GM04504 (cell line): ENCODE results near the gene P2RY8.
"Not testable (repeated sequence)": the region's sequence is repeated elsewhere in the genome, so short reads cannot be mapped to it uniquely, and the experiment has no call there.

Source experiments
- DNase-seq: peaks from one replicate; pipeline ENCODE4 v3.0.0-alpha.2; 2012; ENCODE audit warnings: low read depth

The P2RY8 gene

DNA sequence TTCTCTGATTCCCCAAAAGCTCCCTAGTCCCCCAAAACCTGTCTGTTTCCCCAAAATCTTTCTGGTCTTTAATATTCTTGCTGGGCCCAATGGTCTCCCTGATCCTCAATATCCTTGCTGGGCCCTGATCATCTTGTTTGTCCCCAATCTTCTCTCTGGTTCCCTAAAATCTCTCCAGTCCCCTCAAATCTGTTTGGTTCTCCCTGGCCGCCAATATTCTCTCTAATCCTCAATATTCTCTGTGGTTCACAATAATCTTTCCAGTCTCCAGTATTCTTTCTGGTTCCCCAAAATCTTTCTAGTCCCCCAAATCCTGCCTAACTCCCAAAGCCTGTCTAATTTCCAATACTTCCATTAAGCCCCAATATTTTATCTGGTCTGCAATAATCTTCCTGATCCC, 18.5 kb downstream of the P2RY8 start:
- no peak for DNase-seq

DNA sequence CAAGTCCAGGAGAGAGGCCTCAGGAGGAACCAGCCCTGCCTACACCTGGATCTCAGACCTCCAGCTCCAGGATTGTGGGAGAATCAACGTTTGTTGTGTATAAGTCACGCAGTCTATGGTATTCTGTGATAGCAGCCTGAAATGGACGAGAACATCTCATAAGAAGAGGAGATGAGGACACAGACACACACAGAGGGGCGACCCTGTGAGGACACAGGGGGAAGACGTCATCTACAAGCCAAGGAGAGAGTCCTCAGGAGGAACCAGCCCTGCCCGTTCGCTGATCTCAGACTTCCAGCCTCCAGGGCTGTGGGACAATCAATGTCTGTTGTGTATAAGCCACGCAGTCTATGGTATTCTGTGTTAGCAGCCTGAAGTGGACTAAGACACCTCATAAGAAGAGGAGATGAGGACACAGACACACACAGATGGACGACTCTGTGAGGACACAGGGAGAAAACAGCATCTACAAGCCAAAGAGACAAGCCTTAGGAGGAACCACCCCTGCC, 20.3 kb downstream of the P2RY8 start:
- no peak for DNase-seq

DNA sequence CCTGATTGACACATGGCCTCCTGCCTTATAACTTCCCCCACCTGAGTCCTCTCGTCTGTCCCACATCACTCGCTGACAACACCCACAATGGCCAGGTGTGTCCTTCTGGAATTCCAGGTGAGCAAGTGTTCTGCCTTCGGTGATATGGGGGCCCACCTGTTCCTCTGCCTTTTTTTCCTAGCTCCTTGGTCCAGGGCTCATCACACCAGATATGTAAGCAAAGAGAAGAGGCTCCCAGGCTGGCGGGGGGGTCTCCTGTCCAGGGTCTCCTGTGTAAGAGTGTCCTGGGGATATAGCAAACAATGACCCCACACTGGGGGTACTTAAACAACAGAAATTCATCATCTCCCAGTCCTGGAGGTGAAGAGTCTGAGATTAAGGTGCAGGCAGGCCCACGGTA, 25.2 kb downstream of the P2RY8 start:
- DNase-seq, result no peak

DNA sequence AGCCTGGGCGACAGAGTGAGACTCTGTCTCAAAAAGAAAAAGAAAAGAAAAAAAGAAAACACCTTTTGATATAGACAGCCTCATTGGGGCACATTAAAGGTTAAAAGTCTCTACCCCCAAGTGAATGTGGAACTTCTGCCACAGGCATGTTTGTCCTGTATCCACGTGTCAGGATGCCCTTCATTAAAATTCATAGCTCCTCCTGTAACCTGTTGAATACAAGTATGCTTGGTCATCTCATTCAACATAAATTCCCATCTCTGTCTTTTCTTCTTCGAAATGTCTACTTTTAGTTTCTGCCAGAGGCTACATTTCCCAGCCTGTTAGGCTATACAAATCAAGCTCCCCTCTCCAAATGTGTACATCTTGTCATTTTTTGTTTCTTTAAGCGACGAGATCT, 25.8 kb downstream of the P2RY8 start:
- no peak for DNase-seq

DNA sequence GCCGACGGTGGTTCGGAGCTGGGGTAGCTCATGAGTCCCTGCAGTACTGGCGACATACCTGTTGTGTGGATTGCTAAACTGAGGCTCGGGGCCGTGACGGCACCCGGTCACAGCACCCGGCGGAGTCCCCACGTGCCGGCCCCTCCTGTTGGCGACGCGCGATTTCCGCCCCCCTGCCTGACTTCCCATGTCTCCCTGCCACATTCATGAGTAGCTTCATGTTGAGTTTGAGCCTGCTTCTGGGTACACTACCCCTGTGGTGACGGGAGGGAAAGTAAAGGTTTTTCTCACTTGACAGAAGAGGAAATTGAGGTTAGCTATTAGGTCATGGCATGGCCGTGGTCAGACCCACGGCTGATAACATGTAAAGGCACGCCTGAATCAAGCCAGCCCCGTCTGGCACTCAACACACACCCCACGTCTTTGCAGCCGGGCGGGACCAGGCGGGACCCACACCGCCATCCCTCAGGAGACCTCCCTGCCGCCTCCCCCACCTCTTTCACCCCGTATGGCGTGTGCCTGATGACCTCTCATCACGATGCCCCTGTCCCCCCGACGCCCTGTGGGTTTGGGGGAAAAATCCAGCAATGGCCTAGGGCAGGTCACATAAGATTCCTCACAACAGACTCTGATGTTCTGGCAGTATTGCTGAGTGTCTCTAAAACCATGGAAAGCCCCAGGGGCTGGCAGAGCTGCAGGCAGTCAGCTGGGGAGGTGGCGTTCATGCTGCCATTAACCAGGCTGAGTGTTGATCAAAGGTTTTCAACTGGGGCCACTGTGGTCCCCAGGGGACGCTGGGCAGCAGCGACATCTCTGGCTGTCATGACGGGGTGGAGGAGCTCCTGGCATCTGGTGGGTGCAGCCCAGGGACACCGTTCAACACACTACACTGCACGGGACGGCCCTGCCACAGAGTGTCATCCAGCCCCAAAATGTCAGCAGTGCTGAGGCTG, 29.2 kb downstream of the P2RY8 start:
- no peak for DNase-seq

DNA sequence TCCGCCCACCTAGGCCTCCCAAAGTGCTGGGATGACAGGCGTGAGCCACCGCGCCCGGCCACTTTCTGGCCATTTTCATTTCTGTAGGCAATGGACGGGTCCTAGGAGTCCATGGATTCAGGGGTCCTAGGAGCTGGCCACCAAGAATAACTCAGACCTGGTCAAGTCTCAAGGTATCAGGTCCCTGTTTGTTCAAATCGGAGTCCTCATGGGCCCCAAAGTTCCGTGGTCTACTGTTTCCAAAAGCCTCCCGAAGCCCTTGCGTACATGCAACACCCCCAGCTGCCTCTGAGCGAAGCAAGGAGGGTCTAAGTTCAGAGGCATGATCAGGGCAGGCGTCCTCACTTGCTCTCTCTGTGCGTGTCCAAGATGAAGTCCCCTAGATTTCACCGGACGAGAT, 30.1 kb downstream of the P2RY8 start:
- no peak for DNase-seq

DNA sequence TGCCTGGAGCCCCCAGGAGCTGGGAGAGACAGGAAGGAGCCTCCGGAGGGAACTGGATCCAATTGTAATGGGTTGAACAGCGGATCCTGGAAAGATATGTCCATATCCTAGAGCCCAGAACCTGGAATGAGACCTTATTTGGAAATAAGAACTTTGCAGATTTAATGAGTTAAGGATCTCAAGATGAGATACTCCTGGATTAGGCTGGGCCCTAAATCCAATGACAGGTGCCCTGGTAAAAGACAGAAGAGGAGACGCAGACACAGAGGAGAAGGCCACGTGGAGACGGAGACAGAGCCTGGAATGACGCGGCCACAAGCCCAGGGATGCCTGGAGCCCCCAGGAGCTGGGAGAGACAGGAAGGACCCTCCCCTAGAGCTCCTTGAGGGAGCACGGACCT, 34.1 kb downstream of the P2RY8 start:
- no peak for DNase-seq

DNA sequence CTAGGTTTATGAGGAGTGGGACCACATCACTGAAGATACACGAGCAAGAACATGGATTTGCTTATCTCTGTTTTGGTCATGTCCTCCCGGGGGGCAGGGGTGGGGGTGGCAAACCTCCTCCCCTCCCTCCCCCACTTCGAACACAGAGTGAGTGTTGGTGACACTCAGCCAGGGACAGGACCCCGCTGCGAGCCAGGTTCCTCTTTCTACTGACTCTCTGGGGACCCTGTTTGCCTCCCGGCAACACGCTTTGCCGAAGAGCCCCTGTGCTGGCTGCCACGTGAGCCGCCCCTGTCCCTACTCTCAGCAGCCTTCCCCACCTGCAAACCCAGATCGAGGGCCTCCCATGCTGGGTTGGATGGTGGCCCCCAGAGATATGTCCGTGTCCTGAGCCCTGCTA, 34.7 kb downstream of the P2RY8 start:
- no peak for DNase-seq

DNA sequence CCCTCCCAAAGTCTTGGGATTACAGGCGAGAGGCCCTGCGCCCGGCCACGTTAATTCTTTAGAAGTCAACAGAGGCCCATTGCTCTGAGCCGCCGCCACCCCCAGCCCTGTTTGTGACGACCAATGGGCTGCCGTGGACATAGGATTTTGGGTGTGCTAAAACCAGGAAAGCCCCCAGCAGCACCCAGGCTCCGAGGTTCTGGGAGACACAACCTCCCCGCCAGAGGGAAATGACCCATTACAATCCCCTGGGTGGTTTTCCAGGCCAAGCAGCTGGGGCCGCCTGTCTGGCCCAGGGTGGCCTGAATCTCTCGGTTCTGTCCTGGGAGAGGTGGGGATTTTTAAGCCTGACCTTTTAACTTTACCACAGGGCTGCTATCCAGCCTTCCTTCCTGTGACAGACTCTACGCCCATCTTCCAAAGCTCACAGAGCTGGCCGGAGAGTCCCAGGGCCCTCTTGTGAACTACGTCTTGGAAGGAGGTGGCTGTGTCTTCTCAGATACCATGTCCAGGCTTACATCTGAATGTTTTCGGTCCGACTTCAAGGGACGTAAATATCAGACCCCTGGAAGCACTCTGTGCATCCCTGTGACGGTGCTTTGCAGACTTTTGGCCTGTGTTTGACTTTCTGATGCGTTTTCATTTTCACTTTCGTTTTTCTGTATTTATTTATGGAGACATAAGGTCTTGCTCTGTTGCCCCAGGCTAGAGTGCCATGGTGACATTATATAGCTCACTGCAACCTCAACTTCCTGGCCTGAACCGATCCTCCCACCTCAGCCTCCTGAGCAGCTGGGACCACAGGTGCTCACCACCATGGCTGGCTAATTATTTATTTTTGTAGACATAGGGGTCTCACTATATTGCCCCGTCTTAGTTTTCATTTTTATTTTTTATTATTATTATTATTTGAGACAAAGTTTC, 36.0 kb downstream of the P2RY8 start:
- DNase-seq, result no peak

DNA sequence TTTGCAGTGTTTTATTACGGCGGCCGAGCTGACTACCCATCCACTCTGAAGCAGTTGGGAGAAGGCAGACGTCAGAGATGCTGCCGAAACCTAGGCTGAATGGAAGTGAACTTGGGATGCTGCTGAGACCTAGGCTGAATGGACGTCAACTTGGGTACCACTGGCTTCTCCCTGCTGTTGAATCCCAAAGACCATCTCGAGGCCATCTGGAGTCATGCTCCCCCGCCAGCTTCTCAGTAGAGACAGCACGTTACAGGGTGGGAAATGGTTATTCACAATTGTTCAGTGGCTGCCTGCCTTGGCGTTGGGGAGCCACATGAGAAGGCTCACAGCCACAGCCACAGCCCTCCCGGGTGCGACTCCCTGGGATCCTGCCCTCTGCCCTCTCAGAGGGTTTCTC, 40.9 kb downstream of the P2RY8 start:
- DNase-seq, result no peak

DNA sequence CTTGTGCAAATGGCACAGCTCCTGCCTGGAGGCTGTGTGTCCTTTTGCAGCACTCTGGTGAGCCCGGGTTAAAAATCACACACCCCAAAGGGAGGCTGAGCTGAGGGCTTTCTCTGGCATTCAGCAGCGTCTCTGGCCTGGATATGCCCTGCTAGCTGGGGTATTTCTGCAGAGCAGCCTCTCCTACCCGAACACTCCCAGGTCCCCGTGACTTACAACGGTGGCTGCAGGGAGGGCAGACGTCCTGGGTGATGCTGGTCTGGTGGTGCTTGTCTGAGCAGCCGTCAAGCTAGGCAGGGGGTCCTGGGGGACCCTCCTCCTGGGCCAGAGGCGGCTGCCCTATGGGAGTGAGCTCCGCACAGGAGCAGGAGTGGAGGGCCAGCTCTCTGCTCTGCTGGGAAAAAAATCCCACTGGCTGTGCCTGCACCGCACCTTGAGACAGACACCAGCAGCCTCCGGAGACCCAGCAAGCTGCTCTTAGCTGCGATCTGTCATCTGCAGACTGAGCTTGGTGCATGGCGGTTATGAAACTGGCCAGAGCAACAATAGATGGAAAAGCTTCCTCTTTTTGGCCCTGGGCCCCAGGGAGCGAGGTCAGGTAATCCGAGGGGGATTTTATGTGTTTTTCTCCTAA, 43.0 kb downstream of the P2RY8 start:
- no peak for DNase-seq

DNA sequence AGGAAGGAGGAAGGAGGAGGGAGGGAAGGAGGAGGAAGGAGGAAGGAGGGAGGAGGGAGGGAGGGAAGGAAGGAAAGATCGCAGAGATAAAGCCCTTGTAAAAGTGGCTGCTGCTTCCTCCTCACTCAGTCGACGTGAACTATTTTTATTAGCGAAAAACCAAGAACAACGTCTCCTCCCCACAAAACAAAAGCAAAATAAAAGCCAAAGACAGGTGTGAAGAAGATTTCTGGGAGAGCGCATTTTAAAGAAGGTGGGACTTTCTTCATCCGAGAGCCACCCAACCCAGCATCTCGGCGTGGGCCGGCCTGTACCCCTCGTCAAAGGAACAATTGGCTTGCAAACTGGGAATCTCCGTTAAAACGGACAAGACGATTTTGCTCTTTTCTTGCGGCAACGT, 43.6 kb downstream of the P2RY8 start:
- no peak for DNase-seq

DNA sequence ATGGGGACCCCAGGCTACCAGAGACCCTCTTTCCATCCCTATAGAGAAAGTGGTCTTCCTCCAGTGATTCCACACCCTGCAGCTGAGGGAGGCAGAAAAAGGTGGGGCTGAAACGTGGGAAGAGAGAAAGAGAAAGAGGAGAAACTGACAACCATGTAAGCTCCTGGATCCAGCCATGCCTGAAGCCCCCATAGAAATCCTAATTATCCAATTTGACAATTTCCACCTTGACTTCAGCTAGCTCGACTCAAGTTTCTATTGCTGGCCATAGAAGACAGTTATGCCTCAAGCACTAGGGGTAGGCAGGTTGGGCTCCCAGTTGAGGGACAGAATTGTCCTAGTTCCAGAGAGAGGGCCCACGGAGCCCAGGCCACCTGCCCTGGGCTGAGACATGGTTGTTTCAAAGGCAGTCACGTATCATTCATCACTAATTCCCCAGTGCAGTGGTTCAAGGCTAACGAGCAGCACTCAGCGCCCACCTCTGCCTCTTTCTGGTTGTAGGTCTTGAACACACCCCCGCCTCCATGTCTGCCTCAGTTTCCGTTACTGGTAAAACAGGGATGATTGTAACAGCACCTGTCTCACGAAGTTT, 44.5 kb downstream of the P2RY8 start:
- no peak for DNase-seq

DNA sequence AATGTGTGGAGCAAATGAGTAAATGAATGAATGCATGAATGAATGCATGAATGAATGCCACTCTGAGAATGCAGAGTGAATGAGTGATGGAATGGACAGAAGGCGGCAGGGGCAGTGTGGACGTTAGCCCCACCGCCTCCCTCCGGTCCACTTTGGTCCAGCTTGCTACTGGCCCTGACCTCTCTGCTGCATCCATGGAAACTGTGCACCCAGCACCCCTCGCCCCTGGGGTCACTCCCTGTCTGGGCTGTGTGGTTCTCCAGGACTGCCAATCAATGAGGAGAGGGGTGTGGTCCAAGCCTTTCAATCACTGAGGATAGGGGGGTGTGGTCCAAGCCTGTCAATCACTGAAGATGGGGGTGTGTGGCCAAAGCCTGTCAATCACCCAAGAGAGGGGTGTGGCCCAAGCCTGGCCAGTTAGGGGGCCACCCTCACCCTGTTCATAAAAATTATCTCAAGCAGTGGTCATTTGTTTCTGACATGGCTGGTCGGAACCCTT, 45.1 kb downstream of the P2RY8 start:
- DNase-seq, result no peak

DNA sequence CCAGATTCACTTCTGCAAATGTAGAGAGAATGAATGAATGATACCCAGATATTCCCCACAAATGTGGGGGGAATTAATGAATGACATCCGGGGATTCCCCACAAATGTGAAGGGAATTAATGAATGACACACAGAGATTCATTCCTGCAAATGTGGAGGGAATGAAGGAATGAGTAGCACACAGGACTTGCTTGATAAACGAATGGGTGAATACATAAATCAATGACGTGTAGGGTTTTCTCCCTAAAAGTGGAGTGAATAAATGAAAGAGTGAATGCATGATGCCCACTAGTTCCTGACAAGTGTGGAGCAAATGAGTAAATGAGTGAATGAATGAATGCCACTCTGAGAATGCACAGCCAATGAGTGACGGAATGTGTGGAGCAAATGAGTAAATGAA, 45.7 kb downstream of the P2RY8 start:
- not testable (repeated sequence) for DNase-seq

DNA sequence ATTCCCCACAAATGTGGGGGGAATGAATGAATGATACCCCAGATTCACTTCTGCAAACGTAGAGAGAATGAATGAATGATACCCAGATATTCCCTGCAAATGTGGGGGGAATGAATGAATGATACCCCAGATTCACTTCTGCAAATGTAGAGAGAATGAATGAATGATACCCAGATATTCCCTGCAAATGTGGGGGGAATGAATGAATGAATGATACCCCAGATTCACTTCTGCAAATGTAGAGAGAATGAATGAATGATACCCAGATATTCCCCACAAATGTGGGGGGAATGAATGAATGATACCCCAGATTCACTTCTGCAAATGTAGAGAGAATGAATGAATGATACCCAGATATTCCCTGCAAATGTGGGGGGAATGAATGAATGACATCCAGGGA, 46.3 kb downstream of the P2RY8 start:
- DNase-seq, result not testable (repeated sequence)

DNA sequence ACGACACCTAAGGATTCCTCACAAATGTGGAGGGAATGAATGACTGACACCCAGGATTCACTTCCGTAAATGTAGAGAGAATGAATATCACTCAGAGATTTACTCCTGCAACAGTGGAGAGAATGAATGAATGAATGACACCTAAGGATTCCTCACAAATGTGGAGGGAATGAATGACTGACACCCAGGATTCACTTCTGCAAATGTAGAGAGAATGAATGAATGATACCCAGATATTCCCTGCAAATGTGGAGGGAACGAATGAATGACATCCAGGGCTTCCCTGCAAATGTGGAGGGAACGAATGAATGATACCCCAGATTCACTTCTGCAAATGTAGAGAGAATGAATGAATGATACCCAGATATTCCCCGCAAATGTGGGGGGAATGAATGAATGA, 47.6 kb downstream of the P2RY8 start:
- not testable (repeated sequence) for DNase-seq

DNA sequence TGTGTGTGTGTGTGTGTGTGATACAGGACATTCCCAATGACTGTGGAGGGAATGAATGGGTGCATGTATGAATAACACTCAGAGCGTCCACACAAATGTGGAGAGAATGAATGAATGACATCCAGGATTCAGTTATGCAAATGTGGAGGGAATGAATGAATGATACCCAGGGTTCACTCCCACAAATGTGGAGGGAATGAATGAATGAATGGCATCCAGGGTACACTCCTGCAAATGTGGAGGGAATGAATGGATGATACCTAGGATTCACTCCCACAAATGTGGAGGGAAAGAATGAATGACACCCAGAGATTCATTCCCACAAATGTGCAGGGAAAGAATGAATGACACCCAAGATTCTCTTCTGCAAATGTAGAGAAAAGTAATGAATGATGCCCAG, 48.2 kb downstream of the P2RY8 start:
- DNase-seq, result no peak

DNA sequence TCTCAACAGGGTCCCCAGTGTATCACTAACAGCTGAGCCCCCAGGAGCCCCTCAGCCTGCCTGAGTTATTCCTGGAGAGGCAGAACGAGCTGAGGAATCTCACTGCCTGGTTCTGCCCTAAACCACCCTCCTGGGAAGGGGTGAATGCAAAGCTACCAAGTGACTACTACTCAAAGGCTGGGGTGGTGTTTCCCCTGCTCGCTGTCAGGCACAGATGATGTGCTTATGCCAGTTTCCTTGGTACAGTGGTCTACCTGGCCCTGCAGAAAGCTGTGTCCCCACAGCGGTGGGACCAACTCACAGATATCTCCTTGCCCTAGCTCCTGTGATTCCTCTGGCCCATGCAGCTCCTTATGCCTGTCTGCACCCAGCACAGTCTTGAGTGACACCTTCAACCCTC, 48.8 kb downstream of the P2RY8 start:
- DNase-seq, result no peak

DNA sequence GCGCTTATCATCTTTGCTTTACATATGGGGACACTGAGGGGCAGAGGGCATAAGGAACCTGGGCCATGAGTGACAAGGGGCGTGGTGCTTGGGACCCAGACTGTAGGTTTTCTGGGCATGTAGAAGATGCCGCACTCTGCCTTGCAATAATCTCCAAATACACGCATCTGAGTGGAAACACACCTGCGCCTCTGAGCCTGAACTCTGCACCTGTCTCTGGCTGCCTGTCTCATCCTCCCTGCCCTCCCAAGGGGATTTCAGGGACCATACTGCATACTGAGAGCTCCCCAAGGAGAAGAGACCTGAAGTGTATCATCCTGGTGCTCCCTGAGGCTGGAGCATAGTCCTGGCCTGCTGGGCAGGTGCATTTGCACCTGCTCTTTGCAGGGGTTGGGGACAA, 49.6 kb downstream of the P2RY8 start:
- DNase-seq, result no peak

DNA sequence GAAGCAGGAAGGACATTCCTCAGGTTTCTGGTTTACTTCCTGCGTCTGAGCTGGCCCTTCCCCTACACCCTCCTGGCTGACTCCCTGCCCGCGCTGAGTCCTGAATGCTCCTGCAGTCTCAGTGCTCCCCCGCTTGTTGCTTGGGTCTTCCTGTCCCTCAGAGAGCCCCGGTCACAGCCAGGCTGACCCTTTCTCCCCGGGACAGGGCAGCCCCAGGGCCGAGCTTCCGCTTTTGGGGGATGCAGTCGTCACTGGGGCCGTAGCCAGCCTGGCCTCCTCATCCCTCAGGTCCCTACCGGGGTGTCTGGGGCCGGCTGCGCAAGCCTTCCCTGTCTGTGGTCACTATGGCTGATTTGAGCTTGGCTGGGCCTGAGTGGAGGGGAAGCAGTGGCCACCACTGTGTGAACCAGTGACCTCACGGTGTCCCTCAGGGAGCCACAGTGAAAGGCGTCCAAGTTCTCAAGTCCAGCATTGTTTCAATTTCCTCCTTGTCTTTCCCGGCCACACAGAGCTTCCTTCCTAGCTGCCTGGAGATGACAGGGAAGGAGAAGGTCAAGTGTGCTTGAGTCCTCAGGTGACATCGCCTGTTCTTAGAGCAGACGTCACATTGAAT, 50.1 kb downstream of the P2RY8 start:
- no peak for DNase-seq
